H1 (cell line): ENCODE measurements around the gene SLC43A3. TPM values are rescaled to one million over a fixed set of nuclear protein-coding genes. Genes with fewer than 3 reads are reported as not detected.

Experiments used
- CTCF ChIA-PET: fragments of 300-600 bp; sonication (Branson Sonifier 250); formaldehyde crosslinking; loops from one replicate; lab custom pipeline; 2021; ENCODE audit not compliant: partially characterized antibody; lab: Charles Lee
- POLR2A ChIA-PET: fragments of 300-600 bp; sonication (Branson Sonifier 250); formaldehyde crosslinking; loops from one replicate; lab custom pipeline; 2021; ENCODE audit warnings: inconsistent platforms; ENCODE audit not compliant: partially characterized antibody; lab: Charles Lee
- DNase-seq, 2 experiments: peaks; one replicate each; pipeline versions ENCODE4 v3.0.0 to v3.0.0-alpha.2; 2010 to 2022; ENCODE audit warnings: low spot score in 2 of 2, low read depth in 1 of 2, mixed read lengths in 1 of 2
- FAIRE-seq: peaks from 2 replicates; lab custom pipeline; 2011; peaks lifted over from hg19 to GRCh38; lab: Jason Lieb, UNC
- H2AFZ ChIP-seq: 2 replicates; pipeline ENCODE4 v1.8.1; 2012; ENCODE audit warnings: low read length, inconsistent platforms
- H2AK5ac ChIP-seq: 2 replicates; pipeline ENCODE4 v1.6.1; 2013; ENCODE audit warnings: low read depth, low read length
- H2BK120ac ChIP-seq: replicated peaks from 2 replicates; pipeline ENCODE3; 2013; ENCODE audit warnings: low read depth, low read length, inconsistent platforms
- H2BK12ac ChIP-seq: 2 replicates; pipeline ENCODE4 v1.6.1; 2013; ENCODE audit warnings: low read depth, low read length
- H2BK15ac ChIP-seq: 2 replicates; pipeline ENCODE4 v1.6.1; 2013; ENCODE audit warnings: low read length
- H2BK20ac ChIP-seq: 2 replicates; pipeline ENCODE4 v1.6.1; 2013; ENCODE audit warnings: low read length
- H2BK5ac ChIP-seq: 2 replicates; pipeline ENCODE4 v1.6.1; 2013; ENCODE audit warnings: low read depth, low read length
- H3K14ac ChIP-seq: 2 replicates; pipeline ENCODE4 v1.6.1; 2013; ENCODE audit warnings: inconsistent platforms; ENCODE audit not compliant: insufficient read length
- H3K18ac ChIP-seq: 2 replicates; pipeline ENCODE4 v1.6.1; 2013; ENCODE audit warnings: low read length; ENCODE audit errors: extremely low read depth
- H3K23ac ChIP-seq: 2 replicates; pipeline ENCODE4 v1.6.1; 2013; ENCODE audit warnings: inconsistent platforms; ENCODE audit not compliant: insufficient read length
- H3K23me2 ChIP-seq: 2 replicates; pipeline ENCODE4 v1.6.1; 2013; ENCODE audit warnings: low read depth, low read length
- H3K27ac ChIP-seq: 2 replicates; pipeline ENCODE4 v1.6.1; 2011; ENCODE audit warnings: low read depth, low read length, inconsistent platforms
- H3K27me3 ChIP-seq, 4 experiments: replicated peaks in 1 of 4; 1 replicate in 1 of 4; 2 replicates in 3 of 4; pipeline versions ENCODE4 v1.6.1 to v1.8.1; 2011 to 2013; ENCODE audit warnings: low read length in 3 of 4, mild to moderate bottlenecking in 3 of 4, inconsistent platforms in 2 of 4, mixed read lengths in 2 of 4, moderate library complexity in 1 of 4; ENCODE audit not compliant: control insufficient read depth in 3 of 4, insufficient read depth in 3 of 4; ENCODE audit errors: extremely low read depth in 1 of 4
- H3K36me3 ChIP-seq, 4 experiments: 2 replicates each; pipeline versions ENCODE4 v1.6.1 to v1.8.1; 2011 to 2013; ENCODE audit warnings: mild to moderate bottlenecking in 4 of 4, low read length in 3 of 4, moderate library complexity in 2 of 4, control low read depth in 1 of 4, inconsistent platforms in 1 of 4; ENCODE audit not compliant: insufficient read depth in 4 of 4, control insufficient read depth in 2 of 4
- H3K4ac ChIP-seq: replicated peaks from 2 replicates; pipeline ENCODE3; 2013; ENCODE audit warnings: low read length, low read depth, mixed read lengths, inconsistent platforms; ENCODE audit not compliant: insufficient read length
- H3K4me1 ChIP-seq, 4 experiments: replicated peaks in 1 of 4; 1 replicate in 1 of 4; 2 replicates in 3 of 4; pipeline versions ENCODE4 v1.6.1 to v1.8.1; 2011 to 2013; ENCODE audit warnings: low read length in 3 of 4, inconsistent platforms in 2 of 4, mixed read lengths in 1 of 4; ENCODE audit not compliant: insufficient read depth in 4 of 4, control insufficient read depth in 3 of 4
- H3K4me2 ChIP-seq, 2 experiments: 2 replicates each; pipeline versions ENCODE4 v1.6.1 to v1.8.1; 2011 to 2013; ENCODE audit warnings: low read depth in 2 of 2, low read length in 2 of 2, control low read depth in 1 of 2, inconsistent platforms in 1 of 2, mild to moderate bottlenecking in 1 of 2; ENCODE audit not compliant: insufficient read depth in 1 of 2
- H3K4me3 ChIP-seq, 4 experiments: fragments of 200-600, 300-600 bp in 1 of 4; sonication (generic), shearing (Covaris generic), sonication (Bioruptor Twin) in 1 of 4; 2 replicates each; pipeline versions ENCODE4 v1.5.1 to v1.8.1; 2011 to 2016; ENCODE audit warnings: low read length in 4 of 4, low read depth in 3 of 4, control low read depth in 2 of 4, inconsistent platforms in 2 of 4, mild to moderate bottlenecking in 2 of 4, mixed read lengths in 1 of 4, moderate library complexity in 1 of 4; ENCODE audit not compliant: insufficient read depth in 2 of 4; ENCODE audit errors: extremely low read depth in 1 of 4
- H3K56ac ChIP-seq: replicated peaks from 2 replicates; pipeline ENCODE3; 2013; ENCODE audit warnings: low read depth, mild to moderate bottlenecking, mixed read lengths, low read length, inconsistent platforms; ENCODE audit not compliant: insufficient read length
- H3K79me1 ChIP-seq: 2 replicates; pipeline ENCODE4 v1.6.1; 2013; ENCODE audit warnings: low read depth, low read length, control low read depth
- H3K79me2 ChIP-seq, 2 experiments: 2 replicates each; pipeline versions ENCODE4 v1.6.1 to v1.8.1; 2012 to 2013; ENCODE audit warnings: low read length in 2 of 2, mild to moderate bottlenecking in 2 of 2, inconsistent platforms in 1 of 2; ENCODE audit not compliant: insufficient read depth in 2 of 2, control insufficient read depth in 1 of 2
- H3K9ac ChIP-seq, 4 experiments: replicated peaks in 1 of 4; 1 replicate in 1 of 4; 2 replicates in 3 of 4; pipeline versions ENCODE4 v1.6.1 to v1.8.1; 2011 to 2013; ENCODE audit warnings: low read depth in 3 of 4, low read length in 3 of 4, control low read depth in 2 of 4, mild to moderate bottlenecking in 2 of 4, moderate library complexity in 2 of 4, inconsistent platforms in 1 of 4; ENCODE audit errors: extremely low read depth in 1 of 4
- H3K9me3 ChIP-seq, 2 experiments: 2 replicates each; pipeline versions ENCODE4 v1.6.1 to v1.8.1; 2012 to 2013; ENCODE audit warnings: mild to moderate bottlenecking in 2 of 2, moderate library complexity in 2 of 2, control low read depth in 1 of 2, inconsistent platforms in 1 of 2, low read depth in 1 of 2, low read length in 1 of 2, mixed read lengths in 1 of 2; ENCODE audit not compliant: insufficient read depth in 2 of 2
- H4K20me1 ChIP-seq, 2 experiments: replicated peaks in 1 of 2; 2 replicates each; pipeline versions ENCODE3 to v1.8.1; 2011 to 2013; ENCODE audit warnings: inconsistent platforms in 2 of 2, low read length in 2 of 2, mild to moderate bottlenecking in 1 of 2; ENCODE audit not compliant: insufficient read depth in 2 of 2, control insufficient read depth in 1 of 2
- H4K5ac ChIP-seq: 2 replicates; pipeline ENCODE4 v1.6.1; 2013; ENCODE audit warnings: low read length, low read depth, mixed read lengths, inconsistent platforms; ENCODE audit not compliant: insufficient read length
- H4K8ac ChIP-seq: 2 replicates; pipeline ENCODE4 v1.8.0; 2013; ENCODE audit warnings: mild to moderate bottlenecking, moderate library complexity, low read length, inconsistent platforms; ENCODE audit not compliant: insufficient read depth; ENCODE audit errors: extremely low read depth
- H4K91ac ChIP-seq: replicated peaks from 2 replicates; pipeline ENCODE3; 2013; ENCODE audit warnings: low read length, mixed read lengths, inconsistent platforms; ENCODE audit not compliant: insufficient read length
- JUND ChIP-seq: IDR thresholded peaks from 2 replicates; pipeline ENCODE4 v1.6.1; 2011; ENCODE audit warnings: mild to moderate bottlenecking, improper control_type of control experiment, low read length
- WGBS, 2 experiments: shearing (Covaris generic) in 1 of 2; methylation state at CpG; one replicate each; pipeline versions ENCODE4 v1.1.6 to v1.1.7; 2013 to 2015; ENCODE audit warnings: low lambda C conversion rate in 2 of 2, mixed read lengths in 2 of 2, inconsistent platforms in 1 of 2, low coverage in 1 of 2, missing lambda C conversion rate in 1 of 2; ENCODE audit not compliant: insufficient replicate concordance in 2 of 2, insufficient coverage in 1 of 2, insufficient read length in 1 of 2; ENCODE audit errors: extremely low coverage in 1 of 2, missing lambda C conversion rate in 1 of 2; 5-methylcytosine and 5-hydroxymethylcytosine counted together
- polyA plus RNA-seq, 7 experiments: library from polyadenylated mRNA; depleted of rRNA in 3 of 7; stranded (reverse) in 5 of 7; unstranded in 2 of 7; fragments of >200 nt in 5 of 7; fragments of 200-250 nt in 2 of 7; gene quantifications; 1 replicate in 5 of 7; 2 replicates in 1 of 7; 4 replicates in 1 of 7; pipeline versions ENCODE4 v1.2.1 to v1.2.3, GENCODE V29; 2011 to 2013; ENCODE audit warnings: missing spikeins in 2 of 7, mixed read lengths in 2 of 7
- total RNA-seq: library from RNA; stranded (reverse); fragmentation: NEBNext Ultra II Directional; extraction: Animal tissue kit (Norgen Biotek cat#: 25700); gene quantifications from 2 replicates; pipeline ENCODE4 v1.2.1, GENCODE V29; 2021

Gene SLC43A3
- total and polyA plus RNA-seq, 2 of the 8 experiments (the other 6 are each of a cell fraction or from before 2014, with no cell fraction given) = 31.8 to 67.8 TPM

- H3K27me3 ChIP-seq = peaks cover 0 to 7% (median 3%) of the 10 kb centered on the region in 4 experiments; a peak in 2 of 7 replicates
- no peak overlapping the region for H2BK12ac ChIP-seq
- H3K23me2 ChIP-seq = no peaks in the 10 kb centered on the region
- WGBS, 2 experiments = 89% methylated on average over 5 of the region's 5 CpGs; no CpG with 5 or more reads in 1 of the 2 experiments
- no peak overlapping the region for H3K4ac ChIP-seq
- no peaks in the 10 kb centered on the region for H3K36me3 ChIP-seq
- no peak for DNase-seq
- no peaks in the 10 kb centered on the region for H3K79me2 ChIP-seq
- no peak overlapping the region for H2BK20ac ChIP-seq
- no peaks in the 10 kb centered on the region for H4K20me1 ChIP-seq
- no peak overlapping the region for H3K23ac ChIP-seq
- no peak overlapping the region for H4K91ac ChIP-seq
- no peak overlapping the region for H4K5ac ChIP-seq
- H3K79me1 ChIP-seq = no peaks in the 10 kb centered on the region
- H3K18ac ChIP-seq = no peak overlapping the region
- FAIRE-seq = no peak
- H2BK15ac ChIP-seq = no peak overlapping the region
- no peak overlapping the region for H4K8ac ChIP-seq
- no peak overlapping the region for H2BK5ac ChIP-seq
- no peak overlapping the region for H2AK5ac ChIP-seq
- H3K27ac ChIP-seq = no peak overlapping the region
- no peak overlapping the region for H2AFZ ChIP-seq
- H3K14ac ChIP-seq = no peak overlapping the region
- no peak overlapping the region for H3K9ac ChIP-seq
- no peak overlapping the region for H3K4me3 ChIP-seq
- H3K4me2 ChIP-seq = no peak overlapping the region
- ChIA-PET CTCF (interaction anchor here (1.0 to 10.1 kb wide), 5 partner anchors 10 to 82 kb away, joined by 3 to 68 read pairs (median 3); no protein-coding TSS in a partner anchor), POLR2A (no interaction called here)
- no peaks in the 10 kb centered on the region for H3K9me3 ChIP-seq
- H3K4me1 ChIP-seq = peaks cover 0 to 3% (median 2%) of the 10 kb centered on the region in 4 experiments; a peak in 4 of 7 replicates
- H3K56ac ChIP-seq = no peak overlapping the region
- no peak overlapping the region for H2BK120ac ChIP-seq
- TF ChIP-seq JUND = no peak
Observed at GRCh38 chr11:57432149-57432561, 5.2 kb upstream of the SLC43A3 start.
